Upper lobe of left lung (tissue), 6 donors: ENCODE data around the gene CHST5. TPM values are rescaled to one million over a fixed set of nuclear protein-coding genes. Genes with fewer than 3 reads are reported as not detected.

Source experiments
- ATAC-seq, 2 donors: fragments of 200-7000 bp; cut with Tn5 transposase; one replicate each; pipeline ENCODE4 v1.9.1; 2022; ENCODE audit warnings: mild to moderate bottlenecking in 2 of 2, moderate library complexity in 2 of 2; ENCODE audit not compliant: low FRiP score in 2 of 2
- DNase-seq, 2 donors: peaks; one replicate each; pipeline ENCODE4 v3.0.0-alpha.2; 2019 to 2020
- H3K27ac ChIP-seq, 4 donors: fragments of 200-600 bp; sonication (generic); one replicate each; pipeline ENCODE4 v1.5.1; 2016 to 2019
- H3K27me3 ChIP-seq, 4 donors: fragments of 200-600 bp; sonication (generic); one replicate each; pipeline ENCODE4 v1.5.1; 2017 to 2019
- H3K36me3 ChIP-seq, 4 donors: fragments of 200-600 bp; sonication (generic); one replicate each; pipeline ENCODE4 v1.5.1; 2016 to 2019
- H3K4me1 ChIP-seq, 4 donors: fragments of 200-600 bp; sonication (generic); one replicate each; pipeline ENCODE4 v1.5.1; 2018 to 2019
- H3K4me3 ChIP-seq, 4 donors: fragments of 200-600 bp; sonication (generic); one replicate each; pipeline ENCODE4 v1.5.1; 2017 to 2019; ENCODE audit warnings: mild to moderate bottlenecking in 2 of 4, moderate library complexity in 1 of 4
- H3K9me3 ChIP-seq, 4 donors: fragments of 200-600 bp; sonication (generic); one replicate each; pipeline ENCODE4 v1.5.1; 2018 to 2019
- CTCF ChIP-seq, 6 experiments: fragments of 450-650 bp in 4 of 6; fragments of 200-600 bp in 2 of 6; sonication (generic) in 2 of 6; IDR thresholded peaks; one replicate each; pipeline ENCODE4 v1.5.1; 2016 to 2019; ENCODE audit warnings: antibody characterized with exemption in 6 of 6
- EP300 ChIP-seq, 4 donors: sonication (generic); formaldehyde crosslinking; IDR thresholded peaks; one replicate each; pipeline ENCODE4 v1.5.1; 2017; ENCODE audit warnings: antibody characterized with exemption in 4 of 4, control low read depth in 2 of 4
- POLR2A ChIP-seq, 4 donors: fragments of 450-650 bp; IDR thresholded peaks; one replicate each; pipeline ENCODE4 v1.5.1; 2016 to 2017; ENCODE audit warnings: antibody characterized with exemption in 4 of 4, mild to moderate bottlenecking in 2 of 4
- POLR2AphosphoS5 ChIP-seq, 2 donors: sonication (generic); formaldehyde crosslinking; IDR thresholded peaks; one replicate each; pipeline ENCODE4 v1.5.1; 2017; ENCODE audit warnings: antibody characterized with exemption in 2 of 2
- WGBS, 2 donors: methylation state at CpG; one replicate each; pipeline ENCODE4 v1.1.5; 2017 to 2018; 5-methylcytosine and 5-hydroxymethylcytosine counted together
- total RNA-seq, 6 donors: library from RNA; depleted of rRNA in 4 of 6; stranded (reverse); fragments of >200 nt in 4 of 6; gene quantifications; one replicate each; pipeline versions ENCODE4 v1.1.0 to v1.2.1, GENCODE V29; 2016 to 2021
- donor health status: DM: no; HTN: no; CAD: no; lungs with moderate emphysema.
- donor health status: DM: no; HTN: yes; CAD: no; lungs with severe emphysema.

Gene CHST5
- total RNA-seq, 6 donors from 2014 or later = 0.11 to 1.7 (median 0.51) TPM; not detected in 3

DNA sequence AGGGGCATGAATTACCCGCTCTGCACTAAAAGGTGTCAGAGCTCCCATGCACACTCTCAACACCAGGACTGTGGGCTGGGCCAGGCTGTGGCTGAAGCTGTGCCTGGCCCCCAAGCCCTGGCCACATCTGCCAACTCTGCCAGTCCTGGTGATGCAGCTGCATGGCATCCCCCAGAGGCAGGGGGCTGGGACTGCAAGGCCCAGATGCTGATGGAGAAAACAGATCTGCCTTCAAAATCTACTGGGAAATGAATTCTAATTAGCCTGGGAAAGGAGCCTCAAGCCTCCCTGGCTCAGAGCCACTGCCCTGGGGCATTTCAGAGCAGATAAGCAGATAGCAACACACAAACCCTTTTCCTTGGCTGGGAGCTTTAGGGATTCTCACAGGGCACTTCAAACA lies 44.0 kb downstream of the CHST5 start:
- 100% methylated on average over 1 of the region's 1 CpG for WGBS, 2 donors
- ATAC-seq (peak in 1 of 2 donors; percentile 58), DNase-seq (no peak)
- no peak for TF ChIP-seq CTCF (IDR thresholded peaks at IDR 0.05)
- no peak for TF ChIP-seq POLR2AphosphoS5 (IDR thresholded peaks at IDR 0.05)
- no peak for TF ChIP-seq EP300 (IDR thresholded peaks at IDR 0.05)
- TF ChIP-seq POLR2A (IDR thresholded peaks at IDR 0.05) = no peak
- no peaks in the 10 kb centered on the region for H3K36me3 ChIP-seq
- H3K4me1 ChIP-seq = peaks cover 11 to 14% (median 13%) of the 10 kb centered on the region in 4 donors
- peaks cover 0 to 7% (median 0%) of the 10 kb centered on the region in 4 donors for H3K27me3 ChIP-seq
- no peak overlapping the region for H3K27ac ChIP-seq
- H3K4me3 ChIP-seq = no peak overlapping the region
- H3K9me3 ChIP-seq = no peaks in the 10 kb centered on the region

GRCh38 chr16:75488322-75488721 lies 47.6 kb downstream of the CHST5 start:
- 87 to 97% methylated on average over 2 of the region's 2 CpGs for WGBS, 2 donors
- DNase-seq = no peak
- H3K27me3 ChIP-seq = no peaks in the 10 kb centered on the region
- ATAC-seq = no peak
- H3K4me3 ChIP-seq = no peak overlapping the region
- no peaks in the 10 kb centered on the region for H3K36me3 ChIP-seq
- no peaks in the 10 kb centered on the region for H3K4me1 ChIP-seq
- no peak overlapping the region for H3K27ac ChIP-seq
- TF ChIP-seq POLR2AphosphoS5 (IDR thresholded peaks at IDR 0.05) (no peak), POLR2A (IDR thresholded peaks at IDR 0.05) (no peak), CTCF (IDR thresholded peaks at IDR 0.05) (no peak), EP300 (IDR thresholded peaks at IDR 0.05) (no peak)
- no peaks in the 10 kb centered on the region for H3K9me3 ChIP-seq

GRCh38 chr16:75486676-75487313 lies 49.1 kb downstream of the CHST5 start:
- no peaks in the 10 kb centered on the region for H3K27me3 ChIP-seq
- WGBS, 2 donors = 76 to 90% methylated on average over 2 of the region's 2 CpGs
- H3K36me3 ChIP-seq = no peaks in the 10 kb centered on the region
- H3K9me3 ChIP-seq = no peaks in the 10 kb centered on the region
- DNase-seq (no peak), ATAC-seq (no peak)
- no peak for TF ChIP-seq EP300 (IDR thresholded peaks at IDR 0.05)
- TF ChIP-seq POLR2A (IDR thresholded peaks at IDR 0.05) = no peak
- no peak for TF ChIP-seq POLR2AphosphoS5 (IDR thresholded peaks at IDR 0.05)
- TF ChIP-seq CTCF (IDR thresholded peaks at IDR 0.05) = no peak
- H3K4me3 ChIP-seq = no peak overlapping the region
- H3K27ac ChIP-seq = no peak overlapping the region
- H3K4me1 ChIP-seq = no peaks in the 10 kb centered on the region

GRCh38 chr16:75486014-75486675 lies 49.8 kb downstream of the CHST5 start:
- WGBS, 2 donors = 88 to 89% methylated on average over 9 of the region's 9 CpGs
- Histone ChIP-seq H3K4me1 (no peaks in the 10 kb centered on the region), H3K27ac (no peak overlapping the region), H3K27me3 (no peaks in the 10 kb centered on the region), H3K9me3 (no peaks in the 10 kb centered on the region), H3K4me3 (no peak overlapping the region), H3K36me3 (no peaks in the 10 kb centered on the region)
- DNase-seq (no peak), ATAC-seq (no peak)
- no peak for TF ChIP-seq CTCF (IDR thresholded peaks at IDR 0.05)
- TF ChIP-seq POLR2AphosphoS5 (IDR thresholded peaks at IDR 0.05) = no peak
- no peak for TF ChIP-seq POLR2A (IDR thresholded peaks at IDR 0.05)
- no peak for TF ChIP-seq EP300 (IDR thresholded peaks at IDR 0.05)
